HG03457 (cell line): ENCODE measurements around the gene CAND2.

Experiments used
- ATAC-seq: cut with Tn5 transposase; IDR thresholded peaks from one replicate; pipeline ENCODE4 v1.9.1; 2021; ENCODE audit warnings: moderate number of reproducible peaks; ENCODE audit not compliant: unreplicated experiment

Gene CAND2

GRCh38 chr3:12799525-12800440 lies 3.3 kb downstream of the CAND2 start:
- no peak for ATAC-seq

- no peak for ATAC-seq
Measured at GRCh38 chr3:12803371-12803770, 6.9 kb downstream of the CAND2 start.

GRCh38 chr3:12807066-12807465 lies 10.6 kb downstream of the CAND2 start:
- no peak for ATAC-seq

- ATAC-seq: no peak
Measured at GRCh38 chr3:12807601-12808359, 11.3 kb downstream of the CAND2 start.

- ATAC-seq: no peak
Measured at GRCh38 chr3:12808587-12808986, 12.1 kb downstream of the CAND2 start.

DNA sequence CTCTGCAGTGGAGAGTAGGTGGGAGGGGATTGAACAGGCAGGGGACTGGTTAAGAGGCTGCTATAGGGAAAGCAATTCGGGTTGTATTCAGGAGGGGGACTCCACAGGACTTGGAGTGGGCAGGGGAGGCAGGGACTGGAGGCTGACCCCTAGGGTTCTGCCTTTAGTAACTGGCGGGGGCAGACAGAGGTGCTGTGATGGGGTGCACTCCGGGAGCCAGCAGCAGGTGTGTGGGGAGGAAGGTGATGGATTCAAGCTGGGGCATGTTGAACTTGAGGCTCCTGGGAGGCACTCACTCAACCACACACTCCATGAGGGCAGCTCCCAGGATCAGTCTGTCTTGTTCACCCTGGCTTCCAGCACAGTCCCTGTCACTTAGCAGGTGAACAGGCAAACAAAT lies 12.5 kb downstream of the CAND2 start:
- no peak for ATAC-seq

GRCh38 chr3:12809435-12809834 lies 13.0 kb downstream of the CAND2 start:
- ATAC-seq: no peak

- ATAC-seq: peak; percentile 96
Measured at GRCh38 chr3:12810013-12810780, 13.7 kb downstream of the CAND2 start.

DNA sequence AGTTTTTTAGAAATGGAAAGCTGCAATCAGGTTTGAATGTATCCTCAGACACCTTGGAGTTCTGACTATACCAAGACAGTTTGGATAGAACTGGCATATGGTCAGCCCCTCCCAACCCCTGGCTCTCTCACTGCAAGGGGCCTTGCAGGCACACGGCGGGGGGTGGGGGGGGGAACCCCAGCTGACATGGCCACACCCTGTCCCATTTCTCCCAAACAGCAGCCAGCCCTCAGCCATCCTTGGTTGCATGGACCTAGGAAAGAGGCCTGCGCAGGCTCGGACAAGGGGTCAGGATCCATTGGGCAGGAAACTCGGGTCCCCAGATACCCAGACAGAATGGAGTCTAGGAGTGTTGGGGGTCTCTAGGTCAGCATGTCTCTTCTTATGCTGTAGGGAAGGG lies 14.5 kb downstream of the CAND2 start:
- ATAC-seq: no peak

- no peak for ATAC-seq
Measured at GRCh38 chr3:12812812-12813211, 16.3 kb downstream of the CAND2 start.

- ATAC-seq: no peak
Measured at GRCh38 chr3:12813967-12814366, 17.5 kb downstream of the CAND2 start.

GRCh38 chr3:12815078-12815477 lies 18.6 kb downstream of the CAND2 start:
- ATAC-seq: no peak

DNA sequence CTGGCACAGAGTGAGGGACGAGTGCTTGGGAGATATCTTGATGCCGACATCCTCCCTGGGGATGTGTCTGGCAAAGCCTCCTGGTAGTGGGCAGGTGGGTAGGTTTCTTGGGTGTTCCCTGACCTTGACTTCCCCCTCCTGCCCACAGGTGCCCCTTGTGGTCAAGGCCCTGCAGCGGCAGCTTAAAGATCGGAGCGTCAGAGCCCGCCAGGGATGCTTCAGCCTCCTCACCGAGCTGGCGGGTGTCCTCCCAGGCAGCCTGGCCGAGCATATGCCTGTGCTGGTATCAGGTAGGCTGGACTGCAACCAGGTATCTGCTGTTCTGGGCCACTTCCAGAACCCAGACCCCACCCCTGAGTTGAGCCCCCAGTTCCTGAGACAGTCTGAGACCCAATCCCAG lies 19.2 kb downstream of the CAND2 start:
- no peak for ATAC-seq

DNA sequence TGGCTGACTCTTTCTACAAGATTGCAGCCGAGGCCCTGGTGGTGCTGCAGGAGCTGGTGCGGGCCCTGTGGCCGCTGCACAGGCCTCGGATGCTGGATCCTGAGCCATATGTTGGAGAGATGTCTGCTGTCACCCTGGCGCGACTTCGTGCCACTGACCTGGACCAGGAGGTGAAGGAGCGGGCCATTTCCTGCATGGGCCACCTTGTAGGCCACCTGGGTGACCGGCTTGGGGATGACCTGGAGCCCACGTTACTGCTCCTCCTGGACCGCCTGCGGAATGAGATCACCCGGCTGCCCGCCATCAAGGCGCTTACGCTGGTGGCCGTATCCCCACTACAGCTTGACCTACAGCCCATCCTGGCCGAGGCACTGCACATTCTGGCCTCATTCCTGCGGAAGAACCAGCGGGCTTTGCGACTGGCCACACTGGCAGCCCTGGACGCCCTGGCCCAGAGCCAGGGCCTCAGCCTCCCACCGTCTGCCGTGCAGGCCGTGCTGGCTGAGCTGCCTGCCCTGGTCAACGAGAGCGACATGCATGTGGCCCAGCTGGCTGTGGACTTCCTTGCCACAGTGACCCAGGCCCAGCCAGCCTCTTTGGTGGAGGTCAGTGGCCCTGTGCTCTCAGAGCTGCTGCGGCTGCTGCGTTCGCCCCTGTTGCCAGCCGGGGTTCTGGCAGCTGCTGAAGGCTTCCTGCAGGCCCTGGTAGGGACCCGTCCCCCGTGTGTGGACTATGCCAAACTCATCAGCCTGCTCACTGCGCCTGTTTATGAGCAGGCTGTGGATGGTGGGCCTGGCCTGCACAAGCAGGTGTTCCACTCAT lies 20.3 kb downstream of the CAND2 start:
- no peak for ATAC-seq

DNA sequence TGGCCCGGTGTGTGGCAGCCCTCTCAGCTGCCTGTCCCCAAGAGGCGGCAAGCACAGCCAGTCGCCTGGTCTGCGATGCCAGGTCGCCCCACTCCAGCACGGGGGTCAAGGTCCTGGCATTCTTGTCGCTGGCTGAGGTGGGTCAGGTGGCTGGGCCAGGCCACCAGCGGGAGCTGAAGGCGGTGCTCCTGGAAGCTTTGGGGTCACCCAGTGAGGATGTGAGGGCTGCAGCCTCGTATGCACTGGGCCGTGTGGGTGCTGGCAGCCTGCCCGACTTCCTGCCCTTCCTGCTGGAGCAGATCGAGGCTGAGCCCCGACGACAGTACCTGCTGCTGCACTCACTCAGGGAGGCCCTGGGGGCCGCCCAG lies 20.8 kb downstream of the CAND2 start:
- ATAC-seq: no peak

DNA sequence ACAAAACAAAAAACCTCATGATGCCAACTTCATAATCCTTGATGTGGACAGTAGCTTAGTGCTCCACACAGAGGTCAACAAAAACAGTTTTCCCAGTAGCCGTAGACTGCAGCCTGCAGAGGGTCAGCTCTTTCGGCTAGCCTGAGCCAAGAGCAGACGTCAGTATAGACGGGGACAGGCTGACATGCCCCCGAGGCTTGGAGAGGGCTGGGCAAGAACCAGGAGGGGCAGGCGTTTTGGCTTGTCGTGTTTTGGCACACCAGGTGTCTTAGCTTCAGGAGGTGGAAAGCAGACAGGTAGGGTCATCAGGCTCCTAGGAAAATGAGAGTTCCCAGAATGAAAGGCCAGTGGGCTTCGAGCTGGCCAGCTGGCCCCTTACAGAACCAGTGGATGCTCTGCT lies 21.8 kb downstream of the CAND2 start:
- no peak for ATAC-seq

GRCh38 chr3:12818773-12819172 lies 22.3 kb downstream of the CAND2 start:
- no peak for ATAC-seq

DNA sequence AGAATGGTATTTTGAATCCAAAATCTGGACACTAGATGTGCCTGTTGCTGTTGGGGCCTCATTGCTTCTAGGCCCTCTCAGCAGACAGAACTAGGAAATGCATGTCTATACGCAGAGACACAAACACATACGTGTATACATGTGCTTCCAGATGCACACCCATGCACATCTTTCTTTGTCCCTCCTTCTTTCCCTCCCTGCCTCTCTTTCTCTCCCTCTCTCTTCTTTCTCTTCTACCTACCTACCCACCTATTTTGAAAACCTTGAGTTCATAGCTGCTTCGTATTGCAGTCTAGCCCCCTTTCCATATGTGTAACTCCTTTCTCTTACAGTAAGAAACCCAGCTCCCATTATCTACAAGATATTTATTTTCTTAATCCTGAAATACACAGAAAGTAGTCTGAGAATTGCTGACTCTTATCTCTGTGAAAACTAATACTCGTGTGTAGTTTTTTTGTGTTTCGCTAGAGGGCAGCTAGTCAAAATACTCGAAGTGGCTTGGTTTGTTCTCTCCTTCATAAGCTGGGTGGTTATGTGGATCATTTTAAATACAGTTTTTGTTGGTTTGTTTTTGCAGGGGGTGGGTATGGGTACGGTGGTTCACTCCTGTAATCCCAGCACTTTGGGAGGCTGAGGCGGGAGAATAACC lies 26.4 kb downstream of the CAND2 start:
- no peak for ATAC-seq

GRCh38 chr3:12824299-12824698 lies 27.8 kb downstream of the CAND2 start:
- no peak for ATAC-seq

- no peak for ATAC-seq
Measured at GRCh38 chr3:12825156-12825555, 28.7 kb downstream of the CAND2 start.
